Measurements from ENCODE around the gene PRKCH.

DNA sequence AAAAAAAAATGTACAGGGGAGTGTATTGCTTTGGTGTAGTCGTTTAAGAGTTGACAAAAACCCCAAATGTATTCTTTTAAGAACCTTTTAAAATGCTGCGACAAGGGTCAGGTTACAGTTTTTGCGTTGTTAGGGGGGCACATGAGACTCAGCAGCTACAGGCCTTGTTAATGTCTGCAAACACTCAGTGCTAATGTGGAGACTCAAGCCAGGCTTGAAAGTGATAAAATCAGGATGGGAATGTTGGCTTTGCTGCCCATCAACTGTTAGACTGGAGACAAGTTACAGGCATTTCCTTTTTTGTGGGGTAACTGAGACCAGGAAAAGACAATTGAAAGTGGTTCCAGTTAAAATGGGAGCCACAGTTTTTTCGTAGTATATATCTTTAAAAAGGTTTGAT, 84.8 kb downstream of the PRKCH start:
- TF ChIP-seq CTCF (IDR thresholded peaks at IDR 0.05 in 2 of 3, conservative IDR thresholded peaks at IDR 0.05 in 1 of 3; ENCODE audit: control insufficient read depth in 2 of 3, extremely low read depth in 1 of 3, insufficient read depth in 1 of 3, low read depth in 3 of 3, low read length in 3 of 3) (no peak), ATF2 (IDR thresholded peaks at IDR 0.05; ENCODE audit: low read length) (no peak)

Measured in GM12878 (cell line).